Lower leg skin (tissue), 3 donors: ENCODE results near the gene PLAGL2.

Source experiments
- POLR2A ChIP-seq, 2 donors: fragments of 450-650 bp; IDR thresholded peaks; one replicate each; pipeline ENCODE4 v1.6.1; 2016 to 2017; ENCODE audit warnings: antibody characterized with exemption in 2 of 2, mild to moderate bottlenecking in 1 of 2, moderate library complexity in 1 of 2
- TF ChIP-seq, protein P1 (sequence below), 3 donors: fragments of 450-650 bp; IDR thresholded peaks; one replicate each; pipeline ENCODE4 v1.5.1; 2016; ENCODE audit warnings: antibody characterized with exemption in 3 of 3, mild to moderate bottlenecking in 3 of 3, moderate library complexity in 2 of 3

DNA sequence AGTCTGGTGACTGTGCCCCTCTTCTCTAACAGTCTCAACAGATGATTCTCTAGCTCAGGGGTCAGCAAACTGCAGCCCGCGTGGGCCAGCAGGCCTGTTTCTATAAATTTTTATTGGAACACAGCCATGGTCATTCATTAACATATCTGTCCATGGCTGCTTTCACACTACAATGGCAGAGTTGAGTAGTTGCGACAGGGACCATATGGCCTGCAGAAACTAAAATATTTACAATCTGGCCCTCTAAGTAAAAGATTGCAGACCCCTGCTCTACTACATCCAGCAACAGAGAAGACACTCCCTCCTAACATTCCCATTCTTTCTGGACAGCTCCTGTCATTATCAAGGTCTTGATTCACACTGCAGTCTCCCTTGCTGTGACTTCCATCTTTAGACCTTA, 45.2 kb downstream of the PLAGL2 start:
- TF ChIP-seq, protein P1, sequence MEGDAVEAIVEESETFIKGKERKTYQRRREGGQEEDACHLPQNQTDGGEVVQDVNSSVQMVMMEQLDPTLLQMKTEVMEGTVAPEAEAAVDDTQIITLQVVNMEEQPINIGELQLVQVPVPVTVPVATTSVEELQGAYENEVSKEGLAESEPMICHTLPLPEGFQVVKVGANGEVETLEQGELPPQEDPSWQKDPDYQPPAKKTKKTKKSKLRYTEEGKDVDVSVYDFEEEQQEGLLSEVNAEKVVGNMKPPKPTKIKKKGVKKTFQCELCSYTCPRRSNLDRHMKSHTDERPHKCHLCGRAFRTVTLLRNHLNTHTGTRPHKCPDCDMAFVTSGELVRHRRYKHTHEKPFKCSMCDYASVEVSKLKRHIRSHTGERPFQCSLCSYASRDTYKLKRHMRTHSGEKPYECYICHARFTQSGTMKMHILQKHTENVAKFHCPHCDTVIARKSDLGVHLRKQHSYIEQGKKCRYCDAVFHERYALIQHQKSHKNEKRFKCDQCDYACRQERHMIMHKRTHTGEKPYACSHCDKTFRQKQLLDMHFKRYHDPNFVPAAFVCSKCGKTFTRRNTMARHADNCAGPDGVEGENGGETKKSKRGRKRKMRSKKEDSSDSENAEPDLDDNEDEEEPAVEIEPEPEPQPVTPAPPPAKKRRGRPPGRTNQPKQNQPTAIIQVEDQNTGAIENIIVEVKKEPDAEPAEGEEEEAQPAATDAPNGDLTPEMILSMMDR (IDR thresholded peaks at IDR 0.05) = no peak
- TF ChIP-seq POLR2A (IDR thresholded peaks at IDR 0.05) = no peak
